Measurements from ENCODE around the gene WHRN. TPM values are rescaled to one million over a fixed set of nuclear protein-coding genes. Genes with fewer than 3 reads are reported as not detected.

Gene WHRN
- polyA plus RNA-seq, 4 donors: 6.9 to 15.9 (median 8.3) TPM

GRCh38 chr9:114452219-114453165 is 52.8 kb downstream of the WHRN start:
- no peak for DNase-seq (ENCODE audit: low read depth in 4 of 4, low spot score in 3 of 4)

GRCh38 chr9:114451707-114452031 is 53.6 kb downstream of the WHRN start:
- DNase-seq (ENCODE audit: low read depth in 4 of 4, low spot score in 3 of 4): no peak

- DNase-seq (ENCODE audit: low read depth in 4 of 4, low spot score in 3 of 4): no peak
These were observed 54.2 kb downstream of the WHRN start for GRCh38 chr9:114450833-114451706.

- DNase-seq (ENCODE audit: low read depth in 4 of 4, low spot score in 3 of 4): no peak
These were observed 55.1 kb downstream of the WHRN start for GRCh38 chr9:114450181-114450580.

DNA sequence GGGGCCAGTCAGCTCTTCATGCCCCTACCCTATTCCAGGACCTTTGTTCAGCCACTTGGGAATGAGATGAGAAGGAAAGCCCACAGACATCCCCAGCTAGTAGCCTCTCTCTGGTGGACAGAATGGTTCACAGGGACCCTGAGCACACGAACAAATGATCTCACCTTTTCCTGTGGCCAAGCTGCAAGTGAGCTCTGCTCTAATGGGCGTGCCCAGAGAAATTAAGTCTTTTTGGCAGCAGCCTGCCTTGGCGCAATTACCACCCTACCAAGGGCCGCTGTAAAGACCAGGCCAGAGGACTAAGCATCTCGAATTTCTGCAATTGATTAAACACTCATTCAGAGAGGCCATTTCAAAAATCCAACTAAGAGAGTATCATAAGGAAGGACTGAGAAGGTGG is 56.0 kb downstream of the WHRN start:
- DNase-seq (ENCODE audit: low read depth in 4 of 4, low spot score in 3 of 4): no peak

GRCh38 chr9:114448706-114449105 is 56.6 kb downstream of the WHRN start:
- no peak for DNase-seq (ENCODE audit: low read depth in 4 of 4, low spot score in 3 of 4)

- DNase-seq (ENCODE audit: low read depth in 4 of 4, low spot score in 3 of 4): no peak
These were observed 58.4 kb downstream of the WHRN start for GRCh38 chr9:114446672-114447450.

DNA sequence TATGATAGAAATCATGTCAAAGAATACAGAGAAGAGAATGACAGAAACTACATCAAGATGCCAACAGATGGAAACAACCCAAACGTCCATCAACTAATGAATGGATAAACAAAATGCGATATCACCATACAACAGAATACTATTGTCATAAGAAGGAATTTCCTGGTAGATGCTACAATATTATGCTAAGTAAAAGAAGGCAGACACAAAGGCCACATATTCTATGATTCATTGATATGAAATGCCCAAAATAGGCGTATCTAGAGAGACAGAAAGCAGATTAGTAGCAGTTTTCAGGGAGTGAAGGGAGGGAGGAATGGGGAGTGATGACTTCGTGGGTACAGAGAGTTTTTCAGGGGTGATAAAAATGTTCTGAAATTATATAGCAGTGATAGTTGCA is 59.2 kb downstream of the WHRN start:
- no peak for DNase-seq (ENCODE audit: low read depth in 4 of 4, low spot score in 3 of 4)

GRCh38 chr9:114445616-114446015 is 59.7 kb downstream of the WHRN start:
- no peak for DNase-seq (ENCODE audit: low read depth in 4 of 4, low spot score in 3 of 4)

DNA sequence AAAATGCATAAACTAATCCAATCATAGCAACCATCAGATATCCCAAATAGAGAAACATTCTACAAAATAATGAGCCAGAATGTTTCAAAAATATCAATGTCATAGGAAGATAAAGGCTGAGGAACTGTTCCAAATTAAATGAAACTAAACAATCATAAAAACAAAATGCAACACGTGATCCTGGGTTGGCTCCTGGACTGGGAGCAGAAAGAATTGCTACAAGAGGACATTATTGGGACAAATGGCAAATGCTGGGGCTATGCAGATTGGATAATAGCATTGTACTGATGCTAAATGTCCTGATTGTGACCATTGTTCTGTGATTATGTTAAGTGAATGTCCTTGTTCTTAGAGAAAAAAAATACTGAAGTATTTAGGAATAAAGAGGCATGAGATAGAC is 63.3 kb downstream of the WHRN start:
- no peak for DNase-seq (ENCODE audit: low read depth in 4 of 4, low spot score in 3 of 4)

GRCh38 chr9:114437401-114437893 is 67.8 kb downstream of the WHRN start:
- DNase-seq (ENCODE audit: low read depth in 4 of 4, low spot score in 3 of 4): no peak

DNA sequence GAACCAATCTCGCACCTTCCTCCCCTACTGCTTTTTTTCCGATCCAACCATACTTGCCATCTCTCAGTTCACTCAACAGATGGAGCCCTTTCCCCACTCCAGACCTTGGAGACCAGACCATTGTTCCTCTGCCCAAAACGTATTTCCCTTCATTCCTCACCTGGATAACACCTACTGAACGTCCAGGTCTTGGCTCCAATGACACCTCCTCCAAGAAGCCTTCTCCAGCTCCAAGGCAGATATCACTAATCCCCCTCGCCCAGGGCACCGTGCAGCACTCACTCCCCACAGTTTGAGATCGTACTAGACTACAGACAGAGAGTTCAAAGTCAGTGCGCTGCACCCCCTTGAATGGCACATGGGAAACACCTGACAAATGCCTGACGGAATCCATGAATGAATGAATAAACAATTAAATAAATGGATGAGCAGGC is 70.4 kb downstream of the WHRN start:
- DNase-seq (ENCODE audit: low read depth in 4 of 4, low spot score in 3 of 4): peak in 2 of 4 donors; percentile 12 to 20

DNA sequence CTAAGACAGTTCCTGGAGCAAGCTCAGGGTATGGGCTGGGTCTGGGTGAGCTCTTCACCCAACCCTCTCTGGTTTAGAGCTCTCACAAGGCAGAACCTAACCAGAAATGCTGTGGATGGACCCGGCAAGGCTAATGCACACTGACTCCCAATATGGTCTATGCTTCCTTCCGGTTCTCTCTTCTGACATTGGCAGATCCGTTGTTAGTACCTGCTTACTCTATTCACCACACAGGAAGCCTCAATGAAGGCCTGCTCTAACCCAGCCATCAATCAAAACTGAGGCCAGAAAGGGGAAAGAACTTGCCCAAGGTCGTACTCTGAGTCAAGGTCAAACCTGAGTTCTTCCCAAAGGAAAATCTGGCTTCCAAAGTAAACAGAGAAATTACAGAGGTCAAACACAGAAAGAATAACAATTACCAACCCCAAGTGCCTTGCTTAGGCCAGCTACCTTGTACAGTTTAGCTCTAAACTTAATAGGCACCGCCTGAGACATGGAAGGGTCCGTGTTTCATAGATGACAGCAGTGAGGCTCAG is 71.5 kb downstream of the WHRN start:
- DNase-seq (ENCODE audit: low read depth in 4 of 4, low spot score in 3 of 4): no peak

- no peak for DNase-seq (ENCODE audit: low read depth in 4 of 4, low spot score in 3 of 4)
These were observed 72.2 kb downstream of the WHRN start for GRCh38 chr9:114433086-114433485.

DNA sequence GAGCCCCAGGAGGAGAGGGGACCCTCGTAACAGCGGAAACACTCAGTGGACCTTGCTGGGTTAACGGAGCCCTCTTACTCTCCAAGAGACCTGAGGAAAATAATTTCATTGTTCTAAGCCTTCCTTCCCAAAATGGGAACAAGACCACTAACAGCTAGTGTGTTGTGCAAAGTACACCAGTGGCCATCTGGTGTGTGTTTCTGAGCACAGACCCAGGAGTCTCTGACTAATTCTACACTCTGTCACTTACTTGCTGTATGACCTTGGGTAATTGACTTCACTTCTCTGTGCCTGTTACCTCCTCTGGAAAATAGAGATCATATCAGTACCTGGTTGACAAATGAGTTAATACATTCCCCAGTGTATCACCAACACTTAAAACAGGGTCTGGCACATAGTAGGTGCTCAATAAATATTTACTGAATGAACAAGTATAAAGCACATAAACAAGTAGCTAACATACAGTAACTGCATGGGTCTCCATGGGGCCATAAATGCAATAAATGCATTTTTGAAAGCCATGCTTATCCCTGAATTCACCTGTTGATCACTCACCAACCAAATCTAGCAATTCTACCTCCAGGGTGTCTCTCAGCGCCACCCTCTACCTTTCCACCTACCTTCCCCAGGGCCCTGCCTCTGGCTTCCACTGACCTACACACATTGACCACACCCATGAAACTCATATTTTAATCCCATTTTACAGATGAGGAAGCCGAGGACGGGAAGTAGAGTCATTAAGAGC is 72.8 kb downstream of the WHRN start:
- DNase-seq (ENCODE audit: low read depth in 4 of 4, low spot score in 3 of 4): no peak

- no peak for DNase-seq (ENCODE audit: low read depth in 4 of 4, low spot score in 3 of 4)
These were observed 73.5 kb downstream of the WHRN start for GRCh38 chr9:114431770-114432169.

- no peak for DNase-seq (ENCODE audit: low read depth in 4 of 4, low spot score in 3 of 4)
These were observed 74.3 kb downstream of the WHRN start for GRCh38 chr9:114431003-114431402.

DNA sequence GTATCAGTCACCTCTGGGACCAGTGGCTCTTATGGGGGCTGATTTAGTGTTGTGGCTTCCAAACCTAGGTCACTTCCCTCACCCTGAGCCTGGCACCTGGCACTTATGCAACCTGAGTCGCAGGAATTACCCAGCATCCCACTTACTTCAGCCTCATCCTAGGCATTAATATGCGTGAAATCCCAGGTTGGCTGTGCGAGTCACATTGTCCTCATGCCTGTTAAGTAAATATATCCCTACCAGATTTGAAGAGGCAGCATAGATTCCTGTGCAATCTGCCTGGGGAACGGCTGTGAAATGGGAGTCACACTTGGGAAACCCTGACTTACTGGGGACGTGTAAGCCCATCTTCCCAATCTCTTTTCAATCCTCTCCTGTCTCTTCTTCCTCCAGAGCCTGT is 74.8 kb downstream of the WHRN start:
- no peak for DNase-seq (ENCODE audit: low read depth in 4 of 4, low spot score in 3 of 4)

GRCh38 chr9:114429488-114429887 is 75.8 kb downstream of the WHRN start:
- no peak for DNase-seq (ENCODE audit: low read depth in 4 of 4, low spot score in 3 of 4)

- DNase-seq (ENCODE audit: low read depth in 4 of 4, low spot score in 3 of 4): no peak
These were observed 76.8 kb downstream of the WHRN start for GRCh38 chr9:114428466-114428865.
